Upper lobe of left lung (tissue), 6 donors: ENCODE results near the gene ELOVL6. TPM values are rescaled to one million over a fixed set of nuclear protein-coding genes. Genes with fewer than 3 reads are reported as not detected.
"Not testable (repeated sequence)": the region's sequence is repeated elsewhere in the genome, so short reads cannot be mapped to it uniquely, and the experiment has no call there.

Source experiments
- ATAC-seq, 2 donors: fragments of 200-7000 bp; cut with Tn5 transposase; one replicate each; pipeline ENCODE4 v1.9.1; 2022; ENCODE audit warnings: mild to moderate bottlenecking in 2 of 2, moderate library complexity in 2 of 2; ENCODE audit not compliant: low FRiP score in 2 of 2
- DNase-seq, 2 donors: peaks; one replicate each; pipeline ENCODE4 v3.0.0-alpha.2; 2019 to 2020
- H3K27ac ChIP-seq, 4 donors: fragments of 200-600 bp; sonication (generic); one replicate each; pipeline ENCODE4 v1.5.1; 2016 to 2019
- H3K27me3 ChIP-seq, 4 donors: fragments of 200-600 bp; sonication (generic); one replicate each; pipeline ENCODE4 v1.5.1; 2017 to 2019
- H3K36me3 ChIP-seq, 4 donors: fragments of 200-600 bp; sonication (generic); one replicate each; pipeline ENCODE4 v1.5.1; 2016 to 2019
- H3K4me1 ChIP-seq, 4 donors: fragments of 200-600 bp; sonication (generic); one replicate each; pipeline ENCODE4 v1.5.1; 2018 to 2019
- H3K4me3 ChIP-seq, 4 donors: fragments of 200-600 bp; sonication (generic); one replicate each; pipeline ENCODE4 v1.5.1; 2017 to 2019; ENCODE audit warnings: mild to moderate bottlenecking in 2 of 4, moderate library complexity in 1 of 4
- H3K9me3 ChIP-seq, 4 donors: fragments of 200-600 bp; sonication (generic); one replicate each; pipeline ENCODE4 v1.5.1; 2018 to 2019
- CTCF ChIP-seq, 6 experiments: fragments of 450-650 bp in 4 of 6; fragments of 200-600 bp in 2 of 6; sonication (generic) in 2 of 6; IDR thresholded peaks; one replicate each; pipeline ENCODE4 v1.5.1; 2016 to 2019; ENCODE audit warnings: antibody characterized with exemption in 6 of 6
- EP300 ChIP-seq, 4 donors: sonication (generic); formaldehyde crosslinking; IDR thresholded peaks; one replicate each; pipeline ENCODE4 v1.5.1; 2017; ENCODE audit warnings: antibody characterized with exemption in 4 of 4, control low read depth in 2 of 4
- POLR2A ChIP-seq, 4 donors: fragments of 450-650 bp; IDR thresholded peaks; one replicate each; pipeline ENCODE4 v1.5.1; 2016 to 2017; ENCODE audit warnings: antibody characterized with exemption in 4 of 4, mild to moderate bottlenecking in 2 of 4
- POLR2AphosphoS5 ChIP-seq, 2 donors: sonication (generic); formaldehyde crosslinking; IDR thresholded peaks; one replicate each; pipeline ENCODE4 v1.5.1; 2017; ENCODE audit warnings: antibody characterized with exemption in 2 of 2
- WGBS, 2 donors: methylation state at CpG; one replicate each; pipeline ENCODE4 v1.1.5; 2017 to 2018; 5-methylcytosine and 5-hydroxymethylcytosine counted together
- total RNA-seq, 6 donors: library from RNA; depleted of rRNA in 4 of 6; stranded (reverse); fragments of >200 nt in 4 of 6; gene quantifications; one replicate each; pipeline versions ENCODE4 v1.1.0 to v1.2.1, GENCODE V29; 2016 to 2021
- donor health status: DM: no; HTN: no; CAD: no; lungs with moderate emphysema.
- donor health status: DM: no; HTN: yes; CAD: no; lungs with severe emphysema.

ELOVL6 gene
- total RNA-seq, 6 donors from 2014 or later: 2.1 to 10.2 (median 4.3) TPM

GRCh38 chr4:110164856-110165255, 33.6 kb downstream of the ELOVL6 start:
- DNase-seq (no peak), ATAC-seq (no peak)
- 49 to 52% methylated on average over 2 of the region's 2 CpGs for WGBS, 2 donors
- Histone ChIP-seq H3K27me3 (no peaks in the 10 kb centered on the region), H3K4me1 (peaks cover 0 to 5% (median 3%) of the 10 kb centered on the region in 4 donors), H3K36me3 (no peaks in the 10 kb centered on the region), H3K4me3 (no peak overlapping the region), H3K9me3 (no peaks in the 10 kb centered on the region), H3K27ac (no peak overlapping the region)
- TF ChIP-seq EP300 (IDR thresholded peaks at IDR 0.05) (no peak), POLR2AphosphoS5 (IDR thresholded peaks at IDR 0.05) (no peak), POLR2A (IDR thresholded peaks at IDR 0.05) (no peak), CTCF (IDR thresholded peaks at IDR 0.05) (no peak)

- Histone ChIP-seq H3K4me3 (no peak overlapping the region), H3K27ac (no peak overlapping the region), H3K36me3 (no peaks in the 10 kb centered on the region), H3K27me3 (no peaks in the 10 kb centered on the region), H3K9me3 (no peaks in the 10 kb centered on the region), H3K4me1 (peaks cover 0 to 5% (median 3%) of the 10 kb centered on the region in 4 donors)
- ATAC-seq (no peak), DNase-seq (no peak)
- WGBS, 2 donors: 87 to 90% methylated on average over 5 of the region's 5 CpGs
- TF ChIP-seq POLR2AphosphoS5 (IDR thresholded peaks at IDR 0.05): no peak
These were observed 34.2 kb downstream of the ELOVL6 start for GRCh38 chr4:110164251-110164650.

- Histone ChIP-seq H3K27me3 (no peaks in the 10 kb centered on the region), H3K9me3 (no peaks in the 10 kb centered on the region), H3K36me3 (no peaks in the 10 kb centered on the region), H3K4me3 (no peak overlapping the region), H3K27ac (no peak overlapping the region), H3K4me1 (peaks cover 0 to 5% (median 3%) of the 10 kb centered on the region in 4 donors)
- 76 to 83% methylated on average over 4 of the region's 4 CpGs for WGBS, 2 donors
- no peak for DNase-seq
- TF ChIP-seq POLR2AphosphoS5 (IDR thresholded peaks at IDR 0.05) (no peak), EP300 (IDR thresholded peaks at IDR 0.05) (no peak), POLR2A (IDR thresholded peaks at IDR 0.05) (no peak), CTCF (IDR thresholded peaks at IDR 0.05) (no peak)
- ATAC-seq: peak in 1 of 2 donors; percentile 36
These were observed 34.9 kb downstream of the ELOVL6 start for GRCh38 chr4:110163327-110164069.

- no peak for TF ChIP-seq POLR2A (IDR thresholded peaks at IDR 0.05)
- TF ChIP-seq EP300 (IDR thresholded peaks at IDR 0.05): no peak
- ATAC-seq: no peak
- Histone ChIP-seq H3K9me3 (no peaks in the 10 kb centered on the region), H3K4me1 (peaks cover 0 to 5% (median under 1%) of the 10 kb centered on the region in 4 donors), H3K4me3 (no peak overlapping the region), H3K27ac (no peak overlapping the region), H3K27me3 (no peaks in the 10 kb centered on the region), H3K36me3 (no peaks in the 10 kb centered on the region)
- no peak for DNase-seq
These were observed 37.8 kb downstream of the ELOVL6 start for GRCh38 chr4:110160618-110161017.

- Histone ChIP-seq H3K9me3 (no peaks in the 10 kb centered on the region), H3K27me3 (no peaks in the 10 kb centered on the region), H3K4me1 (peaks cover 0 to 5% (median 0%) of the 10 kb centered on the region in 4 donors), H3K36me3 (no peaks in the 10 kb centered on the region), H3K4me3 (no peak overlapping the region), H3K27ac (no peak overlapping the region)
- ATAC-seq (no peak), DNase-seq (no peak)
- TF ChIP-seq POLR2AphosphoS5 (IDR thresholded peaks at IDR 0.05): no peak
- TF ChIP-seq CTCF (IDR thresholded peaks at IDR 0.05): no peak
- TF ChIP-seq EP300 (IDR thresholded peaks at IDR 0.05): no peak
- no peak for TF ChIP-seq POLR2A (IDR thresholded peaks at IDR 0.05)
- 82 to 84% methylated on average over 4 of the region's 4 CpGs for WGBS, 2 donors
These were observed 38.9 kb downstream of the ELOVL6 start for GRCh38 chr4:110159541-110159940.

GRCh38 chr4:110157580-110157979, 40.8 kb downstream of the ELOVL6 start:
- WGBS, 2 donors: 97 to 99% methylated on average over 3 of the region's 3 CpGs
- Histone ChIP-seq H3K4me1 (no peaks in the 10 kb centered on the region), H3K9me3 (no peaks in the 10 kb centered on the region), H3K36me3 (no peaks in the 10 kb centered on the region), H3K27ac (no peak overlapping the region), H3K4me3 (no peak overlapping the region), H3K27me3 (no peaks in the 10 kb centered on the region)
- ATAC-seq (no peak), DNase-seq (no peak)
- TF ChIP-seq POLR2A (IDR thresholded peaks at IDR 0.05) (no peak), EP300 (IDR thresholded peaks at IDR 0.05) (no peak), POLR2AphosphoS5 (IDR thresholded peaks at IDR 0.05) (no peak), CTCF (IDR thresholded peaks at IDR 0.05) (no peak)

- not testable (repeated sequence) for ATAC-seq, H3K4me3 ChIP-seq, H3K27ac ChIP-seq, H3K9me3 ChIP-seq, H3K36me3 ChIP-seq, DNase-seq, H3K27me3 ChIP-seq, H3K4me1 ChIP-seq
- 74 to 75% methylated on average over 5 of the region's 5 CpGs for WGBS, 2 donors
These were observed 41.2 kb downstream of the ELOVL6 start for GRCh38 chr4:110157166-110157565.
